PC-3 (cell line): Measurements from ENCODE around the gene ATG7.

ENCODE experiments used
- CTCF ChIP-seq: fragments of 300-600 bp; sonication (generic); conservative IDR thresholded peaks from 2 replicates; pipeline ENCODE4 v1.5.1; 2017; ENCODE audit warnings: antibody characterized with exemption, low read depth, mild to moderate bottlenecking, low read length
- EZH2 ChIP-seq: fragments of 300-600 bp; sonication (generic); IDR thresholded peaks from one replicate; pipeline ENCODE4 v1.6.1; 2017; ENCODE audit warnings: antibody characterized with exemption, mild to moderate bottlenecking, low read length; ENCODE audit not compliant: unreplicated experiment
- EZH2phosphoT487 ChIP-seq: fragments of 300-600 bp; sonication (generic); IDR thresholded peaks from 2 replicates; pipeline ENCODE4 v1.6.1; 2018; ENCODE audit warnings: mild to moderate bottlenecking, antibody characterized with exemption, low read length, borderline replicate concordance

DNA sequence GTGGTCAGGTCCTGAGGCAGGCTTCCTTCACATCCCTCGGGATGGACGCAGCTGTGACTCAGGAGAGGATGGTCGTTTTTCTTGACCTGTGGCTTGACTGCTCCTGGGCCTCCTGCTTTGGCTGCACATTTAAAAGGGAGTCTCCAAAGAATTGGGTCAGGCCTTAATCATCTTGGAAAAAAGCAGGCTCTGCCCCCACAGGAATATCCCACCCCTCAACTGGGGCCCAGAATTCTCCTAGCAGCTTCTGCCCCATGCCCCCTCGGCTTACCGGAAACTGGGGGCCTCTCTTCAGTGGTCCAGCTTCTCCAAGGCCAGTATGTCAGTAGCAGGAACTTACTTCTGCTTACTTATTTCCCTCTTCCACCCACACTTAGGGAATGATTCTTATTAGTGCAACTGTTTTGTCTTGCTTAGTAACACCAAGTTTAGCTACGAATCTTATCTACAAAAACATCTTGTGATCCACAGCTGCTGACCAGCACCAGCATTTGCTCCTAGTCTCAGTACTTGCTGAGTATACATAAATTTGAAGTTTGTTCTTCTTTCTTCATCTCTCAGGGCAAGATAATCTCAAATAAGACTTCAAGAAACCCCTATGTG is 35.7 kb downstream of the ATG7 start:
- TF ChIP-seq CTCF (no peak), EZH2 (no peak), EZH2phosphoT487 (no peak)
